ENCODE results near the gene ARMC7.
A peak's percentile ranks its signal among the peaks of the same experiment; 100 is the strongest.

Gene ARMC7

GRCh38 chr17:75079023-75079373, 30.8 kb upstream of the ARMC7 start:
- TF ChIP-seq SUZ12 (IDR thresholded peaks at IDR 0.05; ENCODE audit: extremely low read depth, insufficient read depth, insufficient read length) (no peak), ZNF274 (IDR thresholded peaks at IDR 0.05; ENCODE audit: low read depth, low read length) (no peak), YY1 (IDR thresholded peaks at IDR 0.05; ENCODE audit: insufficient read depth, insufficient read length) (no peak)
- Histone ChIP-seq H3K4me3 (ENCODE audit: insufficient read length, low read depth) (no peak overlapping the region), H3K9me3 (ENCODE audit: insufficient read depth, low read length) (no peaks in the 10 kb centered on the region), H3K36me3 (ENCODE audit: insufficient read depth, insufficient read length, low read length) (no peaks in the 10 kb centered on the region), H3K27me3 (ENCODE audit: insufficient read depth, insufficient read length) (no peaks in the 10 kb centered on the region), H3K9ac (ENCODE audit: insufficient read length, low read depth) (no peak overlapping the region), H3K4me1 (ENCODE audit: insufficient read depth, insufficient read length) (peaks cover 35% of the 10 kb centered on the region)
- no peak for DNase-seq (ENCODE audit: low read depth, low spot score)

- DNase-seq (ENCODE audit: low read depth, low spot score) = no peak
- H3K4me3 ChIP-seq (ENCODE audit: insufficient read length, low read depth) = no peak overlapping the region
- H3K9ac ChIP-seq (ENCODE audit: insufficient read length, low read depth) = no peak overlapping the region
- H3K9me3 ChIP-seq (ENCODE audit: insufficient read depth, low read length) = no peaks in the 10 kb centered on the region
- H3K27me3 ChIP-seq (ENCODE audit: insufficient read depth, insufficient read length) = no peaks in the 10 kb centered on the region
- H3K36me3 ChIP-seq (ENCODE audit: insufficient read depth, insufficient read length, low read length) = no peaks in the 10 kb centered on the region
- H3K4me1 ChIP-seq (ENCODE audit: insufficient read depth, insufficient read length) = peaks cover 25% of the 10 kb centered on the region
- no peak for TF ChIP-seq ZNF274 (IDR thresholded peaks at IDR 0.05; ENCODE audit: low read depth, low read length)
- no peak for TF ChIP-seq SUZ12 (IDR thresholded peaks at IDR 0.05; ENCODE audit: extremely low read depth, insufficient read depth, insufficient read length)
- no peak for TF ChIP-seq YY1 (IDR thresholded peaks at IDR 0.05; ENCODE audit: insufficient read depth, insufficient read length)
Measured at GRCh38 chr17:75081611-75082540, 27.9 kb upstream of the ARMC7 start.

- DNase-seq (ENCODE audit: low read depth, low spot score) = no peak
- no peaks in the 10 kb centered on the region for H3K9me3 ChIP-seq (ENCODE audit: insufficient read depth, low read length)
- no peaks in the 10 kb centered on the region for H3K27me3 ChIP-seq (ENCODE audit: insufficient read depth, insufficient read length)
- H3K4me1 ChIP-seq (ENCODE audit: insufficient read depth, insufficient read length) = peaks cover 17% of the 10 kb centered on the region
- no peak overlapping the region for H3K9ac ChIP-seq (ENCODE audit: insufficient read length, low read depth)
- TF ChIP-seq SUZ12 (IDR thresholded peaks at IDR 0.05; ENCODE audit: extremely low read depth, insufficient read depth, insufficient read length) = no peak
- TF ChIP-seq YY1 (IDR thresholded peaks at IDR 0.05; ENCODE audit: insufficient read depth, insufficient read length) = no peak
- no peak for TF ChIP-seq ZNF274 (IDR thresholded peaks at IDR 0.05; ENCODE audit: low read depth, low read length)
- no peak overlapping the region for H3K4me3 ChIP-seq (ENCODE audit: insufficient read length, low read depth)
- H3K36me3 ChIP-seq (ENCODE audit: insufficient read depth, insufficient read length, low read length) = no peaks in the 10 kb centered on the region
Measured at GRCh38 chr17:75082683-75083082, 27.1 kb upstream of the ARMC7 start.

GRCh38 chr17:75084039-75084660, 25.6 kb upstream of the ARMC7 start:
- Histone ChIP-seq H3K9ac (ENCODE audit: insufficient read length, low read depth) (no peak overlapping the region), H3K4me3 (ENCODE audit: insufficient read length, low read depth) (no peak overlapping the region), H3K27me3 (ENCODE audit: insufficient read depth, insufficient read length) (no peaks in the 10 kb centered on the region), H3K36me3 (ENCODE audit: insufficient read depth, insufficient read length, low read length) (no peaks in the 10 kb centered on the region), H3K9me3 (ENCODE audit: insufficient read depth, low read length) (no peaks in the 10 kb centered on the region), H3K4me1 (ENCODE audit: insufficient read depth, insufficient read length) (peaks cover 4% of the 10 kb centered on the region)
- no peak for DNase-seq (ENCODE audit: low read depth, low spot score)
- TF ChIP-seq SUZ12 (IDR thresholded peaks at IDR 0.05; ENCODE audit: extremely low read depth, insufficient read depth, insufficient read length) (no peak), ZNF274 (IDR thresholded peaks at IDR 0.05; ENCODE audit: low read depth, low read length) (no peak), YY1 (IDR thresholded peaks at IDR 0.05; ENCODE audit: insufficient read depth, insufficient read length) (no peak)

- DNase-seq (ENCODE audit: low read depth, low spot score) = no peak
- H3K4me1 ChIP-seq (ENCODE audit: insufficient read depth, insufficient read length) = peaks cover 11% of the 10 kb centered on the region
Measured at GRCh38 chr17:75086496-75087181, 23.1 kb upstream of the ARMC7 start.

GRCh38 chr17:75087182-75087557, 22.6 kb upstream of the ARMC7 start:
- no peaks in the 10 kb centered on the region for H3K27me3 ChIP-seq (ENCODE audit: insufficient read depth, insufficient read length)
- H3K36me3 ChIP-seq (ENCODE audit: insufficient read depth, insufficient read length, low read length) = peaks cover 2% of the 10 kb centered on the region
- H3K9ac ChIP-seq (ENCODE audit: insufficient read length, low read depth) = peak overlapping the region; percentile 92
- no peaks in the 10 kb centered on the region for H3K9me3 ChIP-seq (ENCODE audit: insufficient read depth, low read length)
- TF ChIP-seq SUZ12 (IDR thresholded peaks at IDR 0.05; ENCODE audit: extremely low read depth, insufficient read depth, insufficient read length) (no peak), YY1 (IDR thresholded peaks at IDR 0.05; ENCODE audit: insufficient read depth, insufficient read length) (no peak), ZNF274 (IDR thresholded peaks at IDR 0.05; ENCODE audit: low read depth, low read length) (no peak)
- DNase-seq (ENCODE audit: low read depth, low spot score) = no peak
- H3K4me1 ChIP-seq (ENCODE audit: insufficient read depth, insufficient read length) = peaks cover 14% of the 10 kb centered on the region
- H3K4me3 ChIP-seq (ENCODE audit: insufficient read length, low read depth) = peak overlapping the region; percentile 55

More at GRCh38 chr17:75086496-75087181, 23.1 kb upstream of the ARMC7 start:
- Histone ChIP-seq H3K36me3 (ENCODE audit: insufficient read depth, insufficient read length, low read length) (peaks cover 2% of the 10 kb centered on the region), H3K4me3 (ENCODE audit: insufficient read length, low read depth) (peak overlapping the region; percentile 55), H3K27me3 (ENCODE audit: insufficient read depth, insufficient read length) (no peaks in the 10 kb centered on the region), H3K9ac (ENCODE audit: insufficient read length, low read depth) (no peak overlapping the region), H3K9me3 (ENCODE audit: insufficient read depth, low read length) (no peaks in the 10 kb centered on the region)
- TF ChIP-seq SUZ12 (IDR thresholded peaks at IDR 0.05; ENCODE audit: extremely low read depth, insufficient read depth, insufficient read length) = no peak
- TF ChIP-seq ZNF274 (IDR thresholded peaks at IDR 0.05; ENCODE audit: low read depth, low read length) = no peak
- TF ChIP-seq YY1 (IDR thresholded peaks at IDR 0.05; ENCODE audit: insufficient read depth, insufficient read length) = no peak

Measured in NT2/D1 (cell line).